Daoy (cell line): ENCODE results near the gene FMN1. TPM values are rescaled to one million over a fixed set of nuclear protein-coding genes. Genes with fewer than 3 reads are reported as not detected.

Experiments used
- DNase-seq: peaks from one replicate; pipeline ENCODE4 v3.0.0-alpha.2; 2015; ENCODE audit warnings: low read depth
- total RNA-seq: library from RNA; depleted of rRNA; stranded (reverse); fragments of >200 nt; shearing (Covaris generic); gene quantifications from 2 replicates; pipeline ENCODE4 v1.2.3, GENCODE V29; 2014

Gene FMN1
- total RNA-seq, 1 experiment from 2014 or later = 4.9 TPM

DNA sequence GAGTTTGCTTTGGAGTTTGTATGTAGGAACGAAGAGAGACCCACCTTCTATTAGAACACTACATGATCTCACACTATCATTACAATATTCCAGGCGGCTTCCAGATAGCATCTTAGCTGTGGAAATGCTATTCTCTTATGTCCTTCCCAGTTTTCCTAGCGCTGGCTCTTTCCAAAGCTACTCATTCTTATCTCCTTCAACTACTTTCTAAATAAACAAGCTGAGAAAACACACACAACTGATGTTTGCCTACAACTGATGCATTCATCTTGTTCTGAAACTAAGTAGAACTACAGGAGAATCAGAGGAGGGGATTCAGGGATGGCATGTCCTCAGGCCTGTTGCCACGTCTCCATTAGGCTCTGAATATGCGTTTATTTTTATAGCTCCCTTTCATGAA lies 367.8 kb downstream of the FMN1 start:
- DNase-seq = no peak

DNA sequence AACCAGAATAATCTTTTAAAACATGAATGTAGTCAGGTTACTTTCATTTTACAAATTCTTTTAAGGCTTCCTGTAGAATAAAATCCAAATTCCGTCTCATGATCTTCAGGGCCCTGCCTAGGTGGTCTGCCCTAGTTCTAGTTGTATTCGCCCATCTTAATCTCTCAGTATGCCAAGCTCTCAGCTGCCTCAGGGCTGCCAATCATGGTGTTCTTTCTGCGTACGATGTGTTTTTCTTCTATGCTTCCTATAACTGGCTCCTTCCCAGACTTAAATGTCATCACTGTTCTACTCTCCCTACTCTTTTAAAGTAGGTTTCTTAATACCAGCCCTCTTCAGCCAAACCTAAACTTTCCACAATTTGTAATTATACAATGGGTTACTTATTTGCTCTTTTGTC lies 369.3 kb downstream of the FMN1 start:
- peak; percentile 11 for DNase-seq

DNA sequence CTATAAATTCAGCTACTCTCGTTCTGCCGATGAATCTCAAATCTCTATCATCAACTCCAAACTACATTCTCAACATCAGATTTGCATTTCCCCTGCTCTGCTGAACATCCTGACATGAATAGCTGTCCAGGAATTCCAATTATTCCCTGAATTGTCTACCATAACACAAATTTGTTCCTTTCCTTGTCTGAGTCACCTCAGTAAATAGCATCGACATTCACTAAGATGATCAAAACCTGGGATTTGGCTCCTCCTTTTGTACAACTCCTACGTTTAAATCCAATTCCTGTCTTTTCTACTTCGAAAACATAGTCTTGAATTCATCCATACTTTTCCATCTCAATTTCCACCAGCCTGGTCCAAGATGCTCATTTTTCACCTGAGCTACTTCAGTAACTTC lies 369.7 kb downstream of the FMN1 start:
- DNase-seq = peak; percentile 84

DNA sequence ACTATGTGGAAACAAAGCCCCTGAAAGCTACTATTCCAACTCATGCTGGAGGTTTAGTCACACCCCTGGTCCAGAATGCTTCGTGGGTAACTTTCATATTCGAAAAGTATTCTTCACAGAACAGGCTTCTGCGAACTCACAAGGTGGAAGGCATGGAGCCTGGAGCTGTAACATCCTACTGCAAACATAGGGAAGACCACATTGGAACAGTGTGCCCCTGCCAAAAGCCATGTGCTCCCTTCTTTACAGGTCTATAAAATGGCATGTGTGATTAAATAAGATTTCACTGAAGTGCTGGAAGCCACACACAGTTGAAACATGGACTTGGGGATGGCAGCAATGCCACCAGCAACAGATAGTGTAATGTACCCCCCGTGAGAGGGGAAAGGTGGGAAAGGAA lies 370.8 kb downstream of the FMN1 start:
- DNase-seq = no peak

DNA sequence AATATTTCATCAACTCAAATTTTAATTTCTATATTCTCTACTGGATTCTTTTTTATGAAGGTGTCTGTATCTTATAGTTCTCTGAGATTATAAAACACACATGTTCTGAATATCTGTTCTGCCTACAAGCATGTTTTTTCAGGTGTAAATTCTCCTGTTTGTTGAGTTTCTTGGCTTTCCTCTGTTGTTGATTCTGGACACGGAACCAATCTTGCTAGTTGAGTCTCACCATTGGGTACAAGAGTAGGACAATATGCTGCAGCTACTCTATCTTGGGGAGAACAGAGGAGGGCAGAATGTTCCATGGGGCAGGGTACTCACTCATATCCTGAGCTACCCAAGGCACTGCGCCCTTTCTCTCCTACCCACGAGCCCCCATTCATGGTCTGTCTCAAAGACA lies 371.8 kb downstream of the FMN1 start:
- no peak for DNase-seq

DNA sequence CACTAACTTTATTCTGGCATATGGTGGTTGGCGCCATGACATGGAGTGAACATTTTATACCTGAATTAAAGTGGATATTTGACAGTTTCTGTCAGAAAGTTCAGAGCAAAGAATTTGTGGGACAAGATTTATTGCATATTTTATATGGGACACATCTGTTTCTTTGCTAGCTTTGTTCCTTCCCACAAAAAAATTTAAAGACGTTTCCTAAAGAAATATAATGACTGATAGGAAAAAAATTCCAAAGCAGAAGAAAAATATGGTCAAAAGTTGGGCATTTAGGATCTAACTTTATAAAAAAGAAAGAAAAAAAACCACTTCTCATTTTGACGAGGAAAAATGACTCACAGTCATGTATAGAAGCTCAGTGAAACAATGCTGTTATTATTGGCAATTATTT lies 375.1 kb downstream of the FMN1 start:
- no peak for DNase-seq

DNA sequence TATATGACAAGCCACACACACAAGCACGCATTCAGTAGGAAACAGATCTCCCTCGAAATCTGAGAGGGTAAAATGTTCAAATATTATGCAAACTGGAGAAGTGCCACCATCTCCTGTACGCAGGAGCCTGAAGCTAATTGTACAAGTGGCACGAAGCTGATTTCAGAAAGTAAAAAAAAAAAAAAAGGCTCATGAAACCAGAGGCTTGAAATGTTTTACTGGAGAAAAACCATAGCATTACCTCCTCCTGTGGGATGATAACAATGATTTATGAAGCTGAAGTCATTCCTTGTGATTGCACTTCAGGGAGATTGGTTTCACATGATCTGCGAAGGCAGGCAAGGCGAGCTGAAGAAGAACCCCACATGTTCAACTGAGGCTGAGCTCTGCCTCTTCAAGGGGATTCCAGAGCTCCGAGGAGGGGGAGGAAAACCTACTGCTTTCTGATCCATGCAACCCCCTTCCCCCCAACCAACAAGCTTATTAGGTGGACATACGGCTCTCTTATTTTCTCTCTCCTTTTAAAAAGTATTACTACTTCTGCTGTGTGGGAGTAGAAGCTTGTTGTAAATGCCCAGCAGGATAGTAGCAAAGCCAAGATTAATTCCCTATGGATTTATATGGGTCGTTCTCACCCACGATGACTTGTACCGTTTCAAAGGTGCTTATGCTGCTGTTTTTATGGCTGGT lies 375.6 kb downstream of the FMN1 start:
- DNase-seq = peak; percentile 84

DNA sequence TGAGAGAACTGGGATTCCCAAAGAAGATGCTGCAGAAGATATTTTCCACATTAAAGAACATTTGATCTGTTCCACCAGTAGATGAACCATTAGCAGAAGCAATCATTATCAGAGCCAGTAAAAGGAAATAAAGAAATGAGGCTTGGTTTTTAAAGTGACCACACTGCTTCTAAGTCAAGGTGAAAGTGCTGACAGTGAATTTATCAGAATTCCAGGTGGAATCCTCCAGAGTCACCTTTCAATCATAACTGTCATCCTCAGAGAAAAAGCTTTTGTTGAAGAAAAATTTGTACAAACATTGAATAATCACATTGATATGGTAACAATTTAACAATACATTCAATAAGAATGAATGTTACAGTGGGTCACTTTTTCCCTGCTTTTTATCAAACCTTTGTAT lies 376.9 kb downstream of the FMN1 start:
- DNase-seq = no peak

DNA sequence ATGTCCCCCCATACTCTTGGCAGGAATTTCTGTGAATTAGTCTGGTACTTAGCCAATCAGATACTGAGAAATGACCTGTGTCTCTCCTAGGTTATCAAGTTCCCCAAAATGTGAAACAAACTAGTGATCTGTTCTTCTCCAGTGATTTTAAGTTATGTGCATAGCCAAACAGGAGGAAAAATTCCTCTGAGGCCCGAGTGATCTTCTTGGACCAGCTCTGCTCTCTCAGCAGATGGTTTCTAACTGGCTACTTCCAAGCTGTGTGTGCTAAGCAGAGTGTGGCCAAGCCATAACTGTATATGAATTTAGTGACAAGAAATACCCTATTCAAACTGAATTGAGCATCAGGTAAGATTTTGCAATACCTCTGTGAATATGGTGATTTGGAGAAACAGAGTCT lies 387.2 kb downstream of the FMN1 start:
- no peak for DNase-seq

DNA sequence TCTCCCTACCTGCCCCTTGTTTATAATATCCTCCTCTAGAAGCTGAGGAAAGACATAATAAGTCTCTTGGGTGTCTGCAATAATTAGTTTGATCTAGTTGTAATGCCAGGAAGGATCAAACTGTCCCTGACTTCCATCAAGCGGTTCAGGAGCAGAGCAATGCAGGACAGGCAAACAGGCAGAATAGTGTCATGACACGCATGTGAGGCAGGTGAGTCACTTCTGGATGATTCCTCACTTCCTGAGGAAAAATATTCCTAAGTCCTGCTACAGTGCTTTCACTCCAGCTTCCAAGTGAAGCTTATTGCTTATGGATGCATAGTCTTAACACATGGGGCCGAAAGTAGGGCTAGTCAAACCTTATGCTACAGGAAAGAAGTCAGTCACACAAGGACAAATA lies 390.9 kb downstream of the FMN1 start:
- DNase-seq = peak; percentile 22

DNA sequence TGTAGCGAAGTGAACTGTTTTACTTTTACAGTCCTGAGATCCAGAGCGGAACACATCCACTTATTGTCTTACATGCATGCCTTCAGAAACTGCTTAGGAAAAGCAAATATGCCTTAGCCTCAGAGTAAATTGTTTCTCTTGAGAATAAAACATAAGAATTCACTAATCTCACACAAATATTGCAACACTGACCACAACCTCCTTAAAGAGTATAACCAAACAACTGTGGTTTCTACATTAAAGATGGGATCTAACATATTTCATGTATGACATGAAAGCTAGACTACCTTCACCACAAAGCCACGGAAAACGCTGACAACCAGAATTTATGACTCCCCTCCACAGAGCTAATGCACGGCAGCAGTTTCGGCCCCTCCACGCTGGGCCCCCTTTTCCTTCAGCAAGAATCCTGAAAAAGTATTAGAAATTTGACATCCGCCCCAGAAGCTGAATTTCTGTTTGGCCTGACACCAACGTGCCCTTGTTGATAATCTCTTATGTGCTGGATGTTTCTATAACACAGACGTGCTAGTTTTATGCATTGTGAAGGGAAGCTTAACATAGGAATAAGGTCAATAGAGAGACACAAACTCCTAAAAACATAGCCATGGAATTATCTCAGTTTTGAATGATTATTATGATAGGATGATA lies 392.1 kb downstream of the FMN1 start:
- DNase-seq = peak; percentile 77

DNA sequence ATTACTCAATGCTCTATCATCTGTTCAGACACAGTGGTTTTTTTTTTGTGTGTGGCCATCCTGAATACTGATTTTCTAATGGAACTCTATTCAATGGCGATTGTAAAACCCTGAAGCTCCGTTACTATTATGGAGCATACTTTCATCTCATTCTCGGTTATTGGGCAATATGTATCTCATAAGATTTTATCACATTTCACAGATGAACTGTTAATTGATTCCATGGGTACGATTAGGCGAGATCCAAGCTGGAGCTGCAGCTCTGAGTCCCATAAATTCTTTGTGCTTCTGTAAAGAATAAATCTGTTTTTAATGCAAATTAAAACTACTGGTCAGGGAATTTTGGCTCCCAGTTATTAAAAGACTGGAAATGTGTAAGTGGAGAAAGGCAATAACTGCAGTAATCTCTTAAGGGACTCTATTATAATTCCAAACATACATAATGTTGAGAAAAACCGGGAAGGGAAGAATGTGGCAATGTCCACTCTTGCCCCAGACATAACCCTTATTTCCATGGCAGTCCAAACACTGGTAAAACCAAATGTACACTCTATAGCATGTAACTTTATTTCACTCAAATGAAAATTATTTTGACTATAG lies 394.5 kb downstream of the FMN1 start:
- no peak for DNase-seq

DNA sequence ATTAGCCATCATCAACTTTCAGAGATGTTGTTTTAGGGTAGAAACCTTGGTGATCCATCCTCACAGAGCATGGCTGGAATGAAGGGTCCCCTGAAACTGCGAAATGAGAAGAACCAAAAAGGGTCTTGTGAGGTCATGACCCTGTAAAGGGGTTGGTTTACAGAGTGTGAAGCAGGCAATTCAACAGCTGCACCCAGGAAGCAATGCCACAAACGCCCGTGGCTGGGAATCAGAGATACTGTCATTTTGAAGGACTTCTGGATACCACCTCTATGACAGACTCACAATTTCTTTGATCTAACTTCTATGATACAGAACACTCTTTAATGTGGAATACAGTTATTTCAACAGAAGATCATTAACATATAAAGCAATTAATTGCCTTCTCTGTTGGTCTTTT lies 397.7 kb downstream of the FMN1 start:
- DNase-seq = no peak

DNA sequence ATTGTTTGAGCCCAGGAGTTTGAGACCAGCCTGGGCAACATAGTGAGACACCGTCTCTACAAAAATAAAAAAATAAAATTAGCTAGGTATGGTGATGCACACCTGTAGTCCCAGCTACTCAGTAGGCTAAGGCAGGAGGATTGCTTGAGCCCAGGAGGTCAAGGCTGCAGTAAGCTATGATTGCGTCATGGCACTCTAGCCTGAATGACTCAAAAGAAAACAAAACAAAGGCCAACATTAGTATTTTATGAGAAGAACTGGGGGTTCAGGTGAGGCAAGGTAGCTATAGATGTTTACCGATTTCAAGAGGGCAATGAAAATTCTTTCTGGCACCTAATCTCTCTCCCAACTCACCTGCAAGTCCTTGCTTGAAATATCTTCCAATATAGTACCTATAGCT lies 399.5 kb downstream of the FMN1 start:
- peak; percentile 24 for DNase-seq

DNA sequence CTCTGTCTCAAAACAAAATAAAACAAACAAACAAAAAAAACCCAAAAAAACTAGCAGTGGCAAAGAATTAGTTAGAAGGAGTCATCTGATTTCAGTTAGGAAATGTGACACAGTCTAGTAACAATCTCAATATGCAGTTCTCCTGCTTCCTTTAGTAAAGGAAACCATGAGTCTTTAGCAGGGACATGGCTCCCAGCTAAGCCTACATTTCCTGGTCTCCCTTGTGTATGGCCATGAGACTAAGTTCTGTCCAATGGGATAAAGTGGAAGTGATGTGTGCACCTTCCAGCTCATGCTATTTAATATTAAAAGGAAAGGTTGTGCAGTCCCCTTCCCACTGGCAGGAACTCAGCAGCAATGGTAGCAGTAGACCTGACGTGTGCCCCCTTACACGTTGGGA lies 402.1 kb downstream of the FMN1 start:
- DNase-seq = no peak

DNA sequence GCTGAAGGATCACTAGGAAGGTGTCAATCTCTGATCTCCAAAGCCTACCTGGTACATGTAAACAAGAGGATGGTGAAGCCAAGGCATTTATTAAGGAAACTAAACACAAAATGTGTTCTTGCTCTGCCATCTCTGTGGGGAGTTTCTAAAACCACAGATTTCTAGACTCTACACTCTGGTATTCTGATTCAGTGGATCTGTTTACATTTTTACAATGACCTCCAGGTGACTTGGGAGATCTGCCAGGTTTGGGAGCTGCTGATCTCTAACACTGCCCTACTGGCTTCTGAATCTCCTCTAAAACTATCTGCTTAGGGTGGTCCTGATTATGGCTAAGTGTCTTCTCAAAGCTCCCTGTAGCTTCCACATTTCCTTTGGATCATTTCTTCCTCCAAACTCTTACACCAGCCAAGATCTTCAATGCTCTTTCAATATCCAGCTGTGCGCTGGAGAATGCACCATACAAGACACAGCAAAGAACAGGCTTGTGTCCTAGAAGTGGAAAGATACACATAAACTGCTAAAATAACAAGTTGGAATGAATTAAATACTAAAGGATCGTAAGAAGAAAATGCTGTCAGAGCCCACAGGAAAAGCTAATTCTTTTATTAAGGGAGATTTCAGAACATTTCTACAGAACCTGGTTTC lies 404.0 kb downstream of the FMN1 start:
- DNase-seq = peak; percentile 12

DNA sequence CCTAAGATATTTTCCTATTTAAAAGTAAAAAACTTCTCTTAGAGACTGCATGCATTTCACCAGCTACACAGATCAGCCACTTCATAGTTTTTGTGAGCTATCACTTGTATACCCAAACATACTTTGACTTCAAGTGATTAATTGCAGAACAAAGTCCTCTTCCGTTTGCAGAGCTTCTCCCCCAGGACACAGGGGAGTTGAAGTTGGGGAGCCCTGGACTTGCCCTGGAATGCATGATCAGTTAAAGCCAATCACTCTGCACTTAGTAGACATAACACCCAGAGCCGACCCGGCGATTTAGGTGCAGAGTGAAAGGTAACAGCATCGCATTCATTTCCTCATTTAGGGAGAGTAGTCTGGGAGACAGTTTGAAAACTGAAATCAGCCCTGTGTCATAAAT lies 406.6 kb downstream of the FMN1 start:
- no peak for DNase-seq

DNA sequence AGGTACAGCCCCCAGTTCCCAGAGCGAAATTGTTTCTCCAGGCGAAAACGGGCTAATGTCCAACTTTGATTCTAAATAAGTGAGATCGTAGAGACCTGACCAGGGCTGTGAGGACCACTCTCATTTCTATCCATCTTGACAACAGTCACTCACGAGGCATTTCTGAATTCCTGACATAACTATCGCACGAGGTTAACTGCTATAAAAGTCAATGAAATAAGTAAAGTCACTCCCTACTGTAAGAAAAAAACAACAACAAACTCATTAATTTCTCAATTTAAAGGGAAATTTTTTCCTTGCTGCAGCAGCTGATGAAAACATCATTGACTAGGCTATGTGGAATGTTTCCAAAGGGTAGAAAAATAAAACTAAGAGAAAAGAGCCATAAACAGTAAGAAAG lies 407.6 kb downstream of the FMN1 start:
- no peak for DNase-seq

DNA sequence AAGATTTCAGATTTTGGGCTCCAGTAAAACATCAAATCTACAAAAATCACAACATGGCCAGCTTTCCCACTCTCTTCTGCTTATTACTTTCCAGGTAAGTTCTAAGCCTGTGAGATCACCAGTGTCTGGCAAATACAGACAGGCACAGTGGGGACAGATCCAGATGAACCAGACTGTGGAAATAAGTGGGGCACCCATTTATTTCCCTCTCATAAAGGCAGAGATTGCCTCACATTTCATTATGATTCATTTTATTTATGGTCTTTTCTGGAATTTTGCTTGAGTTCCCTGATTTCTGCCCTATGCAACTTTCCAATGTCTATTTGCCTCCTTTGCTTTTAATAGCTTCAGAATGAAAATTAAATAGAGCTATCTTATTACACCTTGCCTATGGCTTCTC lies 409.9 kb downstream of the FMN1 start:
- no peak for DNase-seq

DNA sequence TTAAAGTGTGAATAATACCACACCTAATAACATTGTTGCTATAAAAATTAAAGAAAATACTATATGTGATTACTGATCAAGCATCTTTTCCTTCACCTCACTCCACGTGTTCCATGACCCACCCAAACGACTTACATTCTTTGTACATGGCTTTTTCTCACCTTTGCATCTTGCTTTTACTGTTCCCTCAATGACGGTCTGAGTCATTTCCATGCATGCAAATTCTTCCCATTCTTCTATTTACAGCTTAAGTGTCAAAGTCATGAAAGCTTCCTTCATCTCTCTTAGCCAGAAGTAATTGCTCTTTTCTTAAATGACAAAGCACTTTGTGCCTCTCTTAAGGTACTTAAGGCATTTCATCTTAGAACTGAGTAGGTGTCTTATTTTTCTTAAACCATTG lies 412.7 kb downstream of the FMN1 start:
- DNase-seq = no peak

DNA sequence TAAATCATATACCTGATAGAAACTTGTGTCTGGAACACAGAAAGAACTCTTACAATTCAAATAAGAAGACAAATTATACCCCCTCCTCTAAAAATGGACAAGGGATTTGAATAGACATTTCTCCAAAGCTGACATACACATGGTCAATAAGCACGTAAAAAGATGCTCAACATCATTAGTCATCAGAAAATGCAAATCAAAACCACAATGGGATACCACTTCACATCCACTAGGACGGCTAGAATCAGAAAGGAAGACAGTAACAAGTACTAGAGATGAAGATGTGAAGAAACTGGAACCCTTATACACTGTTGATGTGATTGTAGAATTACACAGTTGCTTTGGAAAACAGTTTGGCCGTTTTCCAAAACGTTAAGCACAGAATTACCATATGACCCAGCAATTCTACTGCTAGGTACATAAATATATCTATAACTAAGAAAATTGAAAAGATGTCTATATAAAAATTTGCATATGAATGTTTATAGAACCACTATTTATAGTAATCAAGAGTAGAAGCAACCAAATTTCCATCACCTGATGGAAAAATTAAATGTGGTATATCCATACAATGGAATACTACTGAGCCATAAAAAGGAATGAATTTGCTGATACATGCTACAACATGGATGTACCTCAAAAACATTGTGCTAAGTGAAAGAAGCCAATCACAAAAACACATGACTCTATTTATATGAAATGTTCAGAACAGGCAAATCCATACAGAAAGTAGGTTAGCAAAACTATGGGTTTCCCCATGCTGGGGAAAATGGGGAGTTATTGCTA lies 415.9 kb downstream of the FMN1 start:
- DNase-seq = no peak

DNA sequence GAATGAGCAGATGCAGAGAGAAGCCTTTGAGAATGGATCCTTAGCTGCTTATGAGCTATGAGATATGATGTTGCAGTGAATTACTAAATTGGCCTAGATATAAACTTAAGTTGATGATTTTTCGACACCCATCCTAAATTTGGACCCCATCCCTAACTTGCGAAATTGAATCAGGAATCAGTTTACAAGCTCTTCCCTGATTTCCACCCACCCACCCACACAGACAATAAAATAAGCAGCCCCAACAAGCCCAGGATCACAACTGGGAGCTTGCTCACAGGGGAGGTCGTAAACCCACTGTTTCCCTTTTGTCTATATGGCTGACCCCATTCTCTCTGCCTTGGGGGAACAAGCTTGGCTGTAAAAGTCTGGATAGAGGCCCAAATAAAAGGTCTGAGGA lies 419.4 kb downstream of the FMN1 start:
- DNase-seq = no peak
